HG03342 (cell line): Measurements from ENCODE around the gene PTAFR.

ENCODE experiments used
- ATAC-seq: cut with Tn5 transposase; IDR thresholded peaks from one replicate; pipeline ENCODE4 v1.9.1; 2021; ENCODE audit warnings: mild to moderate bottlenecking, moderate library complexity; ENCODE audit not compliant: unreplicated experiment

Gene PTAFR

DNA sequence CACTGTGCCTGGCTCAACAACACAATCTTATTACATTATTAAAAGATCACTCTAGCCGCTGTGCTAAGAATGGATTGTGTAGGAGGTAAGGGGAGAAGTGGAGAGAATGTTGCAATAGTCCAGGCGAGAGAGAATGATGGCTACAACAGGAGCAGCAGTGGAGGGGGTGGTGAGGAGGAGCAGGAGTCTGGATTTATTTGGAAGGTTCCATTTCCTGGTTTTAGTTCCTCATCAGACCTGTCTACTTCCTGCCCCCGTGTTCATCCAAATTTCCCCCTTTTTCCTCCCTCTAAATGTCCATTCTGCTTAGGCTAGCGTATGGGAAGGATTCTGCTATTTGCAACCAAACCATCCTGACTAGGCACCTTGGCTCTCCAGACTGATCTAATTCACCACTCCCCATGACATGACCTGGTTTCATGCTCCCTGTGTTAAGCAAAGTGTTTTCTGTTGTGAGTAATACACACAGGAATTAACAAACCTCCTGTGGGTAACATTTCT, 53.0 kb downstream of the PTAFR start:
- no peak for ATAC-seq

DNA sequence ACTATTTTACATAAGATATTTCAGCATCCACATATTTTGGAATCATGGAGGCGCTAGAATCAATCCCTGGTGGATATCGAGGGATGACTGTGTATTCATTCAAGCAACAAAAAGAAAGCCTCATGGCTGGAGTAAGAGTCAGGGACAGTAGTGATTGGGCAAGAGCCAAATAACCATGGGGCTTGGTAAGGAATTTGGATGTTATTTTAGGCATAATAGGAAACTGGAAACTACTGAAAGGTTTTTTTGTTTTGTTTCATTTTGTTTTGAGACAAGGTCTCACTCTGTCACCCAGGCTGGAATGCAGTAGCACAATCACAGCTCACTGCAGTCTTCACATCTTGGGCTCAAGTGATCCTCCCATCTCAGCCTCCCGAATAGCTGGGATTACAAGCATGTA, 54.3 kb downstream of the PTAFR start:
- no peak for ATAC-seq

DNA sequence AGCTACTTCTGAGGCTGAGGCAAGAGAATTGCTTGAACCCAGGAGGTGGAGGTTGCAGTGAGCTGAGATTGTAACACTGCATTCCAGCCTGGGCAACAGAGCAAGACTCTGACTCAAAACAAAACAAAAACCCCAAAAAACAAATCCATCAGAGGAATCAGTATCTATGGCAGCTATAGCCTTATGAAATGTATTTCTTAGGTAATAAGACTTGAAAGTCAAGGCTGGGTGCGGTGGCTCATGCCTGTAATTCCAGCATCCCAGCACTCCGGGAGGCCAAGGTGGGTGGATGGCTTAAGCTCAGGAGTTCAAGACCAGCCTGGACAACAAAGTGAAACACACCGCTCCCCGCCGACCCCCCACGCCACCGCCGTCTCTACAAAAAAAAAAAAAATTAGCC, 56.9 kb downstream of the PTAFR start:
- ATAC-seq: no peak

DNA sequence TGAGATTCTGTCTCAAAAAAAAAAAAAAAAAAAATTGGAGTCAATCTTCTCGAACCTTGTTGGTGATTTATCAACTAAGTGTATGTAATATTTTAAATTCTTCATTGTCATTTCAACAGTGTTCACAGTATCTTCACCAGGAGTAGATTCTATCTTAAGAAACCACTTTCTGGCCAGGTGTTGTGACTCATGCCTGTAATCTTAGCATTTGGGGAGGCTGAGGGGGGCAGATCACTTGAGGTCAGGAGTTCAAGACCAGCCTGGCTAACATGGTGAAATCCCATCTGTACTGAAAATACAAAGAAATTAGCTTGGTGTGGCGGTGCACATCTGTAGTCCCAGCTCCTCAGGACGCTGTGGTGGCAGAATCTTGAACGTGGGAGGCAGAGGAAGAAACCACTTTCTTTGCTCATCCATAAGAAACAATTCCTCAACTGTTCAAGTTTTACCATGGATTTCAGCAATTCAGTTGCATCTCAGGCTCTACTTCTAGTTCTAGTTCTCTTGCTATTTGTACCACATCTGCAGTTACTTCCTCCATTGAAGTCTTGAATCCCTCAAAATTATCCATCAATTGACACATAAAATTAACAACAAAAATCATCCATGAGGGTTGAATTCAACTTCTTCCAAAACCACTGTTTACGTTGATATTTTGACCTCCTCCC, 57.7 kb downstream of the PTAFR start:
- no peak for ATAC-seq

DNA sequence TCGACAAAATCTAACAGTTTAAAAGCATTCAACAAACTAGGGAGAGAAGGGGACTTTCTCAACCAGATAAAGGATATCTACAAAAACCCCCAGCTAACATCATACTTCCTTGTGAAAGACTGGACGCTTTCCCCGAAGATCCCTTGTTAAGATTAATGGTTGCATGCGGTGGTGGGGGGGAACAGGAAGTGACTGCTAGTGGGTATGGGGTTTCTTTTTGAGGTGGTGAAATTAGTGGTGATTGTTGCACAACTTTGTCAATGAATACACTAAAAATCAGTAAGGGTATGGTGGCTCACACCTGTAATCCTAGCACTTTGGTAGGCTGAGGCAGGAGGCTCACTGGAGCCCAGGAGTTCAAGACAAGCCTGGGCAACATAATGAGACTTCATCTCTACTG, 61.2 kb downstream of the PTAFR start:
- ATAC-seq: no peak

DNA sequence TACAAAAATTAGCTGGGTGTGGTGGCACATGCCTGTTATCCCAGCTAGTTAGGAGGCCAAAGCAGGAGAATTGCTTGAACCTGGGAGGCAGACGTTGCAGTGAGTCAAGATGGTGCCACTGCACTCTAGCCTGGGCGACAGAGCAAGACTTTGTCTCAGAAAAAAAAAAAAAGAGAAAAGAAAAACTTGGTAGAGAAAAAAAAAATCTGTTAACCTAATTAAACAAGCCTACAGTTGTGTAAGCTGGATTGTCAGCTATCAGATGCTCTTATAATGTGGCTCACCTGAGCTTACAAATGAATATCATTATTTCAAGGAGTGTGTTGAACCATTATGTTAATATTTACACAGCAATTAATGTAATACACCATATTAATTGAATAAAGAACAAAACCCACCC, 61.6 kb downstream of the PTAFR start:
- no peak for ATAC-seq

DNA sequence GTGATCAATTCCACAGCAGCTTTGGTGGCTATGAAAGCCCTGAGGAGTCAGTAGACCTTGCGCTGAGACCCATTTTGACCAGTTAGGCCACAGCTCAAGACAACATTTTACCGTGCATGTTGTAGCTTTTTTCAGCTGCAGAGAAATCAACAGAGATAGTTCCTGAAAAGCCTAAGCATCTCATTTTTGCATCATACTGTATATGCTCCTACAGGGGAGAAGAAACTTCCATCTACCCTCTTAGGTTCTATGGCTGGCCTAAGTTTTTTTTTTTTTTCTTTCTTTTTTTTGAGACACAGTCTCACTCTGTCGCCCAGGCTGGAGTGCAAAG, 63.3 kb downstream of the PTAFR start:
- ATAC-seq: no peak

DNA sequence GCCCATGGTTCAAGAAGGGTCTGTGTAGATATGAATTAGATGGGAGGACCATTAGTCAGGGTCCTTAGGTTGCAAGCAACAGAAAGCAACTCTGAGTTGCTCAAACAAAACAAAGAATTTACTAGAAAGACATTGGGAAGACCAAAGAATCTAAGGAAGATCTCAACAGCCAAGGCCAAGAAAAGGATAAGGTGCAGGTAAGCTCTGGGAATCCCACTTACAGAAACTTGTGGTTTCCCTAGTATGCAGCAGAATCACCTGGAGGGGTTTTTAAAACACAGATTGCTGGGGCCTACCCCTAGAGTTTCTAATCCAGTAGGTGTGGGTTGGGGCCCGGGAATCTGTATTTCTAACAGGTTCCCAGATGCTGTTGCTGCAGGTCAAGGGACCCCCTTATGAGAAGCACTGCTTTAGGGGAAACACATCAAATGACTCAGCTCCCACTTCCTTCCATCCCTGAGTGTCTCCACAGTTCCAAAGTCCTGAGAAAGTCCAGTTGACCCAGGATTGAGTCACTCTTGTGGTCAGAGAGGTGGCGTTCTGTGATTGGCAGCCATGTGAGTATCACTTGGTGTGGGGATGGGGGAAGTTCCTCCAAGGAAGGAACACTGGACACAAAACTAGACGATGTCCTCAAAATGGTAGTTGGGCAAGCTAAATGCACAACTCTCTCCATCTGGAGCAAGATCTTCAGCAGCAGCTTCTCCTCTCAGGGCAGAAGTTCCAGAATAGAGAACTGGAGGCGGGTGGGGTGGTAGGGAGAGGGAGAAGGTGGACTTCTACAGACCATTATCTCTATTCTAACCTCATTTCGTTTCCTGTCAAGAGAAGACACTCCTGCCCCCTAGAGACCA, 63.9 kb downstream of the PTAFR start:
- ATAC-seq: no peak

DNA sequence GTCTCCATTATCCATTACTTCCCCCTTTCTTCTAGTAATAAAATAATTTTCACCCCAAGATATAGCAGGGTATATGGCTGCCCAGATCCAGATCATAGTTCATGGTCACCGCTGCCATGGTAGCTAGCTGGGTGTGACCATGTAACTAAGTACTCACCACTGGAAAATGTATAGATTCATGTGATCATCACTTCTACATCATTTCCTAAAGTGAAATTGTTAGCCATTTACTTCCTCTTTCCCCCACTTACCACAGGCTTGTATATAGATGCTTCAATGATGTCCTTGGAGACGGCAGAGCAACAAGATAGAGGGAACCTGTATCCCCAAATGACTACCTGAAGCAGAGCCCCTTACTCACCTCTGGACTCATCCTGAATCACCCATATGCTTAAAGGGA, 65.3 kb downstream of the PTAFR start:
- ATAC-seq: no peak

DNA sequence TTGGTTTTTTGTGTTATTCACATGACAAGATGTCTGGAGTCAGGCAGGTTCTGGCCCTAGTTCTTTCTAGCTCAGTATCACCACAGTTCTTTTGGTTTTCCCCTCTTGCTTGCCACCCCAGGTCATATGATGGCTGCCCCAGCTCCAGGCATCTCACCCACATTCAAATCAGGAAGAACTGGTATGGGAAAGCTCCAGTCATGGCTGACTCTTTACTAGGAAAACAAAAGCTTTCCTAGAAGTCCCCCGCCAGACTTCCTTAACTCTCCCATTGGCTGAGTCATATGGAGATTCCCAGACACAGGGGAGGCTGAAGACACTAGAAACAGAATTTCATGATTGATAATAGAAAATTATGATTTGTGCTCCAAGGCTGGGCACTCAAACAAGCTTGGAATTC, 65.9 kb downstream of the PTAFR start:
- ATAC-seq: no peak

DNA sequence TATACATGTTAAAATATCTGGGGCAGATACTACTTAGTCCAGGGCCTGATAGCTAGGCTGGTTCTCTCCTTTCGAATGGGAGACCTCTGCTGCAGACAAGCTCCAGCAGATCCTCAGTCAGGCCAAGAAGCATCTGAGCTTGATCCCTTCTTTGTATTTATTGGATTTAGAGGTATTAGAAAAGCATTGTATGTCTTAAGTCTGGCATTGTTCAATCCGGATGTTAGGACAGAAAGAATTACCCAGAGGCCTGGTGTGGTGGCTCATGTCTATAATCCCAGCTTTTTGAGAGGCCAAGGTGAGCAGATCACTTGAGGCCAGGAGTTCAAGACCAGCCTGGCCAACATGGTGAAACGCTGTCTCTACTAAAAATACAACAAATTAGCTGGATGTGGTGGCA, 66.9 kb downstream of the PTAFR start:
- ATAC-seq: no peak

DNA sequence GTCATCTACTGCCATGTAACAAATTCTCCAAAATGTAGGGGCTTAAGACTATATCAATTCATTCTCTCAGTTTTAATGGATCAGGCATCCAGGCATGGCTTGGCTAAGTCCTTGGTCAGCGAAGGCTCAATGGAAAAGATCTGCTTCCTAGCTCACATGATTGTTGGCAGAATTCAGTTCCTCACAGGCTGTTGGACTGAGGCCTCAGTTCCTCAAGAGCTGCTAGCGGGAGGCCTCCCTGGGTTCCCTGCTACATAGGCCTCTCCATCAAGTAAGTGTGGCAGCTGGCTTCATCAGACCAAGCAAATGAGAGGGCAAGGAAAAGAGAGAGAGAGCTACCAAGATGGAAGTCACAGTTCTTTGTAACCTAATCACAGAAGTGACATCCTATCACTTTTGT, 68.5 kb downstream of the PTAFR start:
- no peak for ATAC-seq

DNA sequence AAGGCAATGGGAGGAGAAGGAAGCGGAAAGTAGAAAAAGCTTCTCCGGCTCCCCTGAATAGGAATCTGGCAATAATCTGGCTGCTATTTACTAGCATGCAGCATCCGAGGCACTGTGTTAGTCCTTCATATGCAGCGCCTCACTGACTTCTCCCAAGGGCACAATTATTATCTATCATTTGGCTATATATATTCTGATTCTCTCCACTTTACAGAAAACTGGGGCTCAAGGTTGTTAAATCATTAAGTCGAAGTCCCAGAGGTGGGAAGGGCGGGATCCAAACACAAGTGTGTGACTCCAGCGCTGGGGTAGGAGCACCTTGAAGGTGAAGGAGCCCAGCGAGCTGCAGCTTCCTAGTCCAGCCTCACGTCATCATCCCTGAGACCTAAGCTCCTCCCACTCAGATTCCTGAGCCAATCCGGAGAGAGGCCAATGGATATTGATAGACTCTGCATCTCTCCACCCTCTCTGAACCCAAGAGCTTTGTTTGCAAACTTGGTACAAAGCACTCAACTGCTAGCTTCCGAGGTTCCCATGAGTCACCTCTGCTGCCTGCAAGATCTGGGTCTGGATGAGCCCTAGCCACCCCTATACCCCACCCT, 71.5 kb downstream of the PTAFR start:
- no peak for ATAC-seq

DNA sequence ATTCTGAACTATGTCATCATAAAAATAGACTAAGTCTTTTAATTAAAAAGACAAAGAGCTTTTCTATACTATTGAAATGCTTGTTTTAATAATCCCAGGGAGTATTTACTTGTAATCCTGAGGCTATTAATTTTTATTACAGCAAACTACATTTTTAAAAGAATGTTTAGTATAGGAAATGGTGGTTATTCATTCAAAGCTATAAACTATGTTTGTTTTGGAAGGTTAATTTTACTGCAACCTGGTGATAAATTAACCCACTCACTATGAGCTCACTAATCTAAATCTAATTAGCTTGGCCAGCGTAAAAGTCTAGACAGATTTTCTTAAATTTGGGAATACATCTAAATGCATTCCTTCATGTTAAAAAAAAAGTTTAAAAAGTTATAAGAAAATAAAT, 74.3 kb downstream of the PTAFR start:
- no peak for ATAC-seq

DNA sequence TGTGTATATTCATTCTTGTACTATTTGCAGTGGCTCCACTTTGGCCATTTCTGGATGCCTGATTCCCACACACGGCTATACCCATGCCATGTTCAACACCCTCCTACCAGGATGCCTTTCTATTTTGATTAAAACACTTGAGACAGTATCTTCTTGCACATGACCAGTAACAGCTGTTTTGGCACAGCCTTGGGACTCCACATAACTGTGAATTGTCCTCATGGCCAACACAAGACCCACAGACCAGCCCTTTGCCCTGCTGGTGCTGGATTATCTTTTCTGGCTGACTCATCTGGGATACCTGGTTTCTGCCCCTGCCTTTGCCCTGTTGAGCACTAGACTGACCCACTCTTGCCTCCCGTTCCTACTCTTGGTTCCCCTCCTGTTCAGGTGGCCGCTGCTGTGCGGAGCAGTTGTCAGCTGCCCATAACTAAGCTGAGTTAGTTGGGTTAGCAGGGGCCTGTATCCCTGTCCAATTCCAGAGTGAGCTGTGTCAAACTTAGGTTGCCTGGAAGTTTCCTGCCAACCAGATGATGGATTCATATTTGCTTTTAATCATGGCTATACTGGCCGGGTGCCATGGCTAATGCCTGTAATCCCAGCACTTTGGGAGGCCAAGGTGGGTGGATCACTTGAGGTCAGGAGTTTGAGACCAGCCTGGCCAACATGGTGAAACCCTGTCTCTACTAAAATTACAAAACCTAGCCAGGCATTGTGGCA, 77.3 kb downstream of the PTAFR start:
- no peak for ATAC-seq
